Activated CD4-positive, alpha-beta T cell treated with anti-CD3 and anti-CD28 coated beads for 36 hours (primary cell): ENCODE data around the gene COQ4. TPM values are rescaled to one million over a fixed set of nuclear protein-coding genes. Genes with fewer than 3 reads are reported as not detected.

Source experiments
- ATAC-seq: fragments of 200-7000 bp; cut with Tn5 transposase; one replicate; pipeline ENCODE4 v1.10.0; 2021; ENCODE audit warnings: mild to moderate bottlenecking, moderate library complexity
- CTCF ChIA-PET: fragments of 350-600 bp; sonication (Branson Sonifier 250); formaldehyde crosslinking; loops from one replicate; lab custom pipeline; 2021; ENCODE audit warnings: antibody characterized with exemption; lab: Charles Lee
- POLR2A ChIA-PET: fragments of 350-600 bp; sonication (Branson Sonifier 250); formaldehyde crosslinking; loops from one replicate; lab custom pipeline; 2021; ENCODE audit warnings: antibody characterized with exemption, inconsistent platforms; lab: Charles Lee
- DNase-seq: peaks from one replicate; pipeline ENCODE4 v3.0.0-alpha.2; 2020
- H3K27ac Mint-ChIP-seq: one replicate; pipeline ENCODE4 v1.8.0; 2021; ENCODE audit warnings: mixed read lengths
- H3K27me3 Mint-ChIP-seq: one replicate; pipeline ENCODE4 v1.8.0; 2021; ENCODE audit warnings: mixed read lengths
- H3K36me3 Mint-ChIP-seq: one replicate; pipeline ENCODE4 v1.8.0; 2021; ENCODE audit warnings: low read depth, mixed read lengths
- H3K4me1 Mint-ChIP-seq: one replicate; pipeline ENCODE4 v1.8.0; 2021; ENCODE audit warnings: mixed read lengths
- H3K4me3 Mint-ChIP-seq: one replicate; pipeline ENCODE4 v1.8.0; 2021; ENCODE audit warnings: mild to moderate bottlenecking, moderate library complexity, mixed read lengths
- H3K9me3 Mint-ChIP-seq: one replicate; pipeline ENCODE4 v1.8.0; 2021; ENCODE audit warnings: low read depth, mixed read lengths
- intact Hi-C, 2 experiments: fragments of 100-400 bp; cut with DNase I in 1 of 2; cut with micrococcal nuclease in 1 of 2; formaldehyde crosslinking; loops; one replicate each; pipeline versions ENCODE4 v1.14.2 to v1.15.1; 2022 to 2024; cut with DNase I, micrococcal nuclease
- total RNA-seq, 2 experiments: library from RNA; stranded (reverse); gene quantifications; one replicate each; pipeline ENCODE4 v1.2.3, GENCODE V29; 2021

Gene COQ4
- total RNA-seq, 2 experiments from 2014 or later = 32.1 to 38.8 TPM

- Mint-ChIP-seq H3K4me3 (peak overlapping the region; percentile 87), H3K36me3 (peaks cover 22% of the 10 kb centered on the region), H3K27me3 (no peaks in the 10 kb centered on the region), H3K9me3 (no peaks in the 10 kb centered on the region), H3K4me1 (peaks cover 27% of the 10 kb centered on the region), H3K27ac (peak overlapping the region; percentile 55)
- ATAC-seq = no peak
- ChIA-PET CTCF (interaction anchor here (0.6 kb wide), 1 partner anchor 16 kb away, joined by 3 read pairs; no protein-coding TSS in a partner anchor), POLR2A (no interaction called here)
- intact Hi-C loops = loop anchor here (5.0 kb wide), 2 partner anchors 180 to 575 kb away; partner anchors contain the start of genes DOLK (in 1 of the 2), NUP188 (in 1 of the 2) and SPTAN1 (in 1 of the 2)
- DNase-seq = no peak
Observed at GRCh38 chr9:128372784-128373183, 50.1 kb downstream of the COQ4 start.

- DNase-seq (no peak), ATAC-seq (no peak)
- Mint-ChIP-seq H3K36me3 (peaks cover 30% of the 10 kb centered on the region), H3K27ac (no peak overlapping the region), H3K27me3 (no peaks in the 10 kb centered on the region), H3K4me3 (no peak overlapping the region), H3K9me3 (no peaks in the 10 kb centered on the region), H3K4me1 (peaks cover 27% of the 10 kb centered on the region)
- intact Hi-C loops = loop anchor here (5.0 kb wide), 2 partner anchors 178 to 573 kb away; partner anchors contain the start of genes DOLK (in 1 of the 2), NUP188 (in 1 of the 2) and SPTAN1 (in 1 of the 2)
- ChIA-PET POLR2A (no interaction called here), CTCF (no interaction called here)
Observed at GRCh38 chr9:128374221-128374675, 51.6 kb downstream of the COQ4 start.

- intact Hi-C loops = no loop called here
- DNase-seq (no peak), ATAC-seq (no peak)
- H3K9me3 Mint-ChIP-seq = no peaks in the 10 kb centered on the region
- H3K4me1 Mint-ChIP-seq = peaks cover 20% of the 10 kb centered on the region
- H3K4me3 Mint-ChIP-seq = no peak overlapping the region
- no peaks in the 10 kb centered on the region for H3K27me3 Mint-ChIP-seq
- no peak overlapping the region for H3K27ac Mint-ChIP-seq
- CTCF ChIA-PET = no interaction called here
- POLR2A ChIA-PET = no interaction called here
- peaks cover 35% of the 10 kb centered on the region for H3K36me3 Mint-ChIP-seq
Observed at GRCh38 chr9:128375865-128376264, 53.2 kb downstream of the COQ4 start.

DNA sequence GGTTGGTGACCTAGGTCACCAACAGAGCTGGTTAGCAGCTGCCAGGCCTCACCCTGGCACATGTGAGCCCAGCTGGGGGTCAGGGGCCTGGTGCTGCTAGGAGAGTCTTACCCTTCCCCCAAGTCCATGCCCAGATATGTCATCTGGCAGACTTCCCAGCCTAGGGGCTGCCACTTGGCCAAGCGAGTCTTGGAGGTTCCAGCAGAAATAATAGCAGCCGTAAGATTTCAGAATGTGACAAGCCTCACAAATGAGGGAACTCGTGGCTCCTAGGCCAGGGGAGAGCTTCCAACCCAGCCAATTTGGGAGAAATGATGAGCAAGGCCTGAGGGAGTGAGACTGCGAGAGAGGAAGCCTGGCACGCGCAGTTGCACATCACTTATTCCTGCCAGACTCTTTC, 59.6 kb downstream of the COQ4 start:
- no peak overlapping the region for H3K4me3 Mint-ChIP-seq
- no peaks in the 10 kb centered on the region for H3K9me3 Mint-ChIP-seq
- H3K27me3 Mint-ChIP-seq = no peaks in the 10 kb centered on the region
- POLR2A ChIA-PET = no interaction called here
- CTCF ChIA-PET = no interaction called here
- ATAC-seq (no peak), DNase-seq (no peak)
- H3K4me1 Mint-ChIP-seq = no peaks in the 10 kb centered on the region
- H3K27ac Mint-ChIP-seq = no peak overlapping the region
- intact Hi-C loops = no loop called here
- H3K36me3 Mint-ChIP-seq = peaks cover 19% of the 10 kb centered on the region

DNA sequence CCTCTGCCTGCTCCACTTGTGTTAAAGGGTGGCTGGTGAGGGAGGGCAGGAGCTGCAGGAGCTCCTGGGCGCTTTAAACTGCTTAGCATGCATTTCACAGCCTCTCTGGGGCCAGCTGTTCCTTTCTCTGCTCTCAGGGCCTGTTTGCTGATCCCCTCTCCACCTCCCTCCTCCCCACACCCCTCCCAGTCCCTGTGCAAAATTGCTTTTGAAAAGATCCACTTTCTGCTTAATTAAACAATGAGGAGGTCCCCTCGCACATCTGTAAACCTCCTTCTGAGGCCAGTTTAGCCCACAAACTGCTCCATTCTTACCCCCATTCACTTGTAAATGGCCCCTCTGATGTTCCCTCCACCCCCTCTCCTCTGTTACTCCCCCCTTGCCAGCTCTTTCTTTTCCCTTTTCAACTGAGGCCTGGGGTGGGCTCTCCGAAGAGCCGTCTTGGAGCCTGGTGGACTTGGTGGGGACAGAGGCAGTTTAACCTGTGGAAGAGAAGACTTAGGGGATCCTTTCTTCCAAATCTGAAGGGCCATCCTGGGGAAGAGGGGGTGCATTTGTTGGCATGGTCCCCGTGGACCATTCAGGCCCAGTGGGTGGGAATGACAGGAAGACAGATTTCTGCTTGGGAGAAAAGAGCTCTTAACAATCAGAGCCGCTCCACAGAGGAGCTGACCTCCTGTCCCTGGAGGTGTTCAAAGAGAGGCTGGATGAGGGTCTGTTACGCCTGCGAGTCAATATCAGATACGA, 60.5 kb downstream of the COQ4 start:
- H3K36me3 Mint-ChIP-seq = peaks cover 25% of the 10 kb centered on the region
- POLR2A ChIA-PET = no interaction called here
- ATAC-seq (no peak), DNase-seq (no peak)
- no peaks in the 10 kb centered on the region for H3K27me3 Mint-ChIP-seq
- CTCF ChIA-PET = interaction anchor here (2.0 kb wide), 1 partner anchor 20 kb away, joined by 7 read pairs; no protein-coding TSS in a partner anchor
- H3K27ac Mint-ChIP-seq = no peak overlapping the region
- H3K4me1 Mint-ChIP-seq = no peaks in the 10 kb centered on the region
- no peaks in the 10 kb centered on the region for H3K9me3 Mint-ChIP-seq
- H3K4me3 Mint-ChIP-seq = no peak overlapping the region
- intact Hi-C loops = no loop called here

Other genes starting within 250 kb of the COQ4 start
- gene PTGES2, start 195.1 kb upstream of the COQ4 start, total RNA-seq = 10 to 100 TPM; 47.7 to 48.5 TPM
- not detected for gene LCN2, start 173.4 kb upstream of the COQ4 start, total RNA-seq
- 10 to 100 TPM; 64.4 to 68.5 TPM for gene BBLN, start 162.6 kb upstream of the COQ4 start, total RNA-seq
- gene CIZ1, start 131.3 kb upstream of the COQ4 start, total RNA-seq = 100 to 1,000 TPM in 1 of 2 experiments, 10 to 100 TPM in 1; 79.5 to 110 TPM
- under 1 TPM; 0.50 to 0.72 TPM for gene DNM1, start 119.5 kb upstream of the COQ4 start, total RNA-seq
- gene GOLGA2, start 46.8 kb upstream of the COQ4 start, total RNA-seq = 10 to 100 TPM; 28.4 to 29.4 TPM
- gene SWI5, start 46.6 kb upstream of the COQ4 start, total RNA-seq = 10 to 100 TPM; 13.1 to 14.1 TPM
- gene TRUB2, start 392 bp upstream of the COQ4 start, total RNA-seq = 10 to 100 TPM; 29.5 to 37.5 TPM
- gene SLC27A4, start 17.7 kb downstream of the COQ4 start, total RNA-seq = 10 to 100 TPM in 1 of 2 experiments, 1 to 10 TPM in 1; 8.4 to 10.2 TPM
- 10 to 100 TPM; 39.9 to 56.1 TPM for gene URM1, start 48.5 kb downstream of the COQ4 start, total RNA-seq
- gene CERCAM, start 98.0 kb downstream of the COQ4 start, total RNA-seq = under 1 TPM; 0.75 to 0.79 TPM
- gene ODF2, start 133.2 kb downstream of the COQ4 start, total RNA-seq = 10 to 100 TPM; 73.5 to 86.4 TPM
- gene GLE1, start 181.9 kb downstream of the COQ4 start, total RNA-seq = 10 to 100 TPM; 52.5 to 54.4 TPM
- gene SPTAN1, start 229.7 kb downstream of the COQ4 start, total RNA-seq = 100 to 1,000 TPM; 192 to 269 TPM